ENCODE data around the gene KRT6A.

GRCh38 chr12:52497975-52498374, 4.9 kb upstream of the KRT6A start:
- TF ChIP-seq EZH2 (IDR thresholded peaks at IDR 0.05; ENCODE audit: insufficient read depth, poor library complexity, severe bottlenecking) (no peak), EZH2phosphoT487 (IDR thresholded peaks at IDR 0.05; ENCODE audit: insufficient read depth, low read depth) (no peak)

Measured in GM23248 (cell line).